H1 (cell line): ENCODE data around the gene PEAK3. TPM values are rescaled to one million over a fixed set of nuclear protein-coding genes. Genes with fewer than 3 reads are reported as not detected.

Experiments used
- CTCF ChIA-PET: fragments of 300-600 bp; sonication (Branson Sonifier 250); formaldehyde crosslinking; loops from one replicate; lab custom pipeline; 2021; ENCODE audit not compliant: partially characterized antibody; lab: Charles Lee
- POLR2A ChIA-PET: fragments of 300-600 bp; sonication (Branson Sonifier 250); formaldehyde crosslinking; loops from one replicate; lab custom pipeline; 2021; ENCODE audit warnings: inconsistent platforms; ENCODE audit not compliant: partially characterized antibody; lab: Charles Lee
- DNase-seq, 2 experiments: peaks; one replicate each; pipeline versions ENCODE4 v3.0.0 to v3.0.0-alpha.2; 2010 to 2022; ENCODE audit warnings: low spot score in 2 of 2, low read depth in 1 of 2, mixed read lengths in 1 of 2
- FAIRE-seq: peaks from 2 replicates; lab custom pipeline; 2011; peaks lifted over from hg19 to GRCh38; lab: Jason Lieb, UNC
- H2AFZ ChIP-seq: 2 replicates; pipeline ENCODE4 v1.8.1; 2012; ENCODE audit warnings: low read length, inconsistent platforms
- H2AK5ac ChIP-seq: 2 replicates; pipeline ENCODE4 v1.6.1; 2013; ENCODE audit warnings: low read depth, low read length
- H2BK120ac ChIP-seq: replicated peaks from 2 replicates; pipeline ENCODE3; 2013; ENCODE audit warnings: low read depth, low read length, inconsistent platforms
- H2BK12ac ChIP-seq: 2 replicates; pipeline ENCODE4 v1.6.1; 2013; ENCODE audit warnings: low read depth, low read length
- H2BK15ac ChIP-seq: 2 replicates; pipeline ENCODE4 v1.6.1; 2013; ENCODE audit warnings: low read length
- H2BK20ac ChIP-seq: 2 replicates; pipeline ENCODE4 v1.6.1; 2013; ENCODE audit warnings: low read length
- H2BK5ac ChIP-seq: 2 replicates; pipeline ENCODE4 v1.6.1; 2013; ENCODE audit warnings: low read depth, low read length
- H3K14ac ChIP-seq: 2 replicates; pipeline ENCODE4 v1.6.1; 2013; ENCODE audit warnings: inconsistent platforms; ENCODE audit not compliant: insufficient read length
- H3K18ac ChIP-seq: 2 replicates; pipeline ENCODE4 v1.6.1; 2013; ENCODE audit warnings: low read length; ENCODE audit errors: extremely low read depth
- H3K23ac ChIP-seq: 2 replicates; pipeline ENCODE4 v1.6.1; 2013; ENCODE audit warnings: inconsistent platforms; ENCODE audit not compliant: insufficient read length
- H3K23me2 ChIP-seq: 2 replicates; pipeline ENCODE4 v1.6.1; 2013; ENCODE audit warnings: low read depth, low read length
- H3K27ac ChIP-seq: 2 replicates; pipeline ENCODE4 v1.6.1; 2011; ENCODE audit warnings: low read depth, low read length, inconsistent platforms
- H3K27me3 ChIP-seq, 4 experiments: replicated peaks in 1 of 4; 1 replicate in 1 of 4; 2 replicates in 3 of 4; pipeline versions ENCODE4 v1.6.1 to v1.8.1; 2011 to 2013; ENCODE audit warnings: low read length in 3 of 4, mild to moderate bottlenecking in 3 of 4, inconsistent platforms in 2 of 4, mixed read lengths in 2 of 4, moderate library complexity in 1 of 4; ENCODE audit not compliant: control insufficient read depth in 3 of 4, insufficient read depth in 3 of 4; ENCODE audit errors: extremely low read depth in 1 of 4
- H3K36me3 ChIP-seq, 4 experiments: 2 replicates each; pipeline versions ENCODE4 v1.6.1 to v1.8.1; 2011 to 2013; ENCODE audit warnings: mild to moderate bottlenecking in 4 of 4, low read length in 3 of 4, moderate library complexity in 2 of 4, control low read depth in 1 of 4, inconsistent platforms in 1 of 4; ENCODE audit not compliant: insufficient read depth in 4 of 4, control insufficient read depth in 2 of 4
- H3K4ac ChIP-seq: replicated peaks from 2 replicates; pipeline ENCODE3; 2013; ENCODE audit warnings: low read length, low read depth, mixed read lengths, inconsistent platforms; ENCODE audit not compliant: insufficient read length
- H3K4me1 ChIP-seq, 4 experiments: replicated peaks in 1 of 4; 1 replicate in 1 of 4; 2 replicates in 3 of 4; pipeline versions ENCODE4 v1.6.1 to v1.8.1; 2011 to 2013; ENCODE audit warnings: low read length in 3 of 4, inconsistent platforms in 2 of 4, mixed read lengths in 1 of 4; ENCODE audit not compliant: insufficient read depth in 4 of 4, control insufficient read depth in 3 of 4
- H3K4me2 ChIP-seq, 2 experiments: 2 replicates each; pipeline versions ENCODE4 v1.6.1 to v1.8.1; 2011 to 2013; ENCODE audit warnings: low read depth in 2 of 2, low read length in 2 of 2, control low read depth in 1 of 2, inconsistent platforms in 1 of 2, mild to moderate bottlenecking in 1 of 2; ENCODE audit not compliant: insufficient read depth in 1 of 2
- H3K4me3 ChIP-seq, 4 experiments: fragments of 200-600, 300-600 bp in 1 of 4; sonication (generic), shearing (Covaris generic), sonication (Bioruptor Twin) in 1 of 4; 2 replicates each; pipeline versions ENCODE4 v1.5.1 to v1.8.1; 2011 to 2016; ENCODE audit warnings: low read length in 4 of 4, low read depth in 3 of 4, control low read depth in 2 of 4, inconsistent platforms in 2 of 4, mild to moderate bottlenecking in 2 of 4, mixed read lengths in 1 of 4, moderate library complexity in 1 of 4; ENCODE audit not compliant: insufficient read depth in 2 of 4; ENCODE audit errors: extremely low read depth in 1 of 4
- H3K56ac ChIP-seq: replicated peaks from 2 replicates; pipeline ENCODE3; 2013; ENCODE audit warnings: low read depth, mild to moderate bottlenecking, mixed read lengths, low read length, inconsistent platforms; ENCODE audit not compliant: insufficient read length
- H3K79me1 ChIP-seq: 2 replicates; pipeline ENCODE4 v1.6.1; 2013; ENCODE audit warnings: low read depth, low read length, control low read depth
- H3K79me2 ChIP-seq, 2 experiments: 2 replicates each; pipeline versions ENCODE4 v1.6.1 to v1.8.1; 2012 to 2013; ENCODE audit warnings: low read length in 2 of 2, mild to moderate bottlenecking in 2 of 2, inconsistent platforms in 1 of 2; ENCODE audit not compliant: insufficient read depth in 2 of 2, control insufficient read depth in 1 of 2
- H3K9ac ChIP-seq, 4 experiments: replicated peaks in 1 of 4; 1 replicate in 1 of 4; 2 replicates in 3 of 4; pipeline versions ENCODE4 v1.6.1 to v1.8.1; 2011 to 2013; ENCODE audit warnings: low read depth in 3 of 4, low read length in 3 of 4, control low read depth in 2 of 4, mild to moderate bottlenecking in 2 of 4, moderate library complexity in 2 of 4, inconsistent platforms in 1 of 4; ENCODE audit errors: extremely low read depth in 1 of 4
- H3K9me3 ChIP-seq, 2 experiments: 2 replicates each; pipeline versions ENCODE4 v1.6.1 to v1.8.1; 2012 to 2013; ENCODE audit warnings: mild to moderate bottlenecking in 2 of 2, moderate library complexity in 2 of 2, control low read depth in 1 of 2, inconsistent platforms in 1 of 2, low read depth in 1 of 2, low read length in 1 of 2, mixed read lengths in 1 of 2; ENCODE audit not compliant: insufficient read depth in 2 of 2
- H4K20me1 ChIP-seq, 2 experiments: replicated peaks in 1 of 2; 2 replicates each; pipeline versions ENCODE3 to v1.8.1; 2011 to 2013; ENCODE audit warnings: inconsistent platforms in 2 of 2, low read length in 2 of 2, mild to moderate bottlenecking in 1 of 2; ENCODE audit not compliant: insufficient read depth in 2 of 2, control insufficient read depth in 1 of 2
- H4K5ac ChIP-seq: 2 replicates; pipeline ENCODE4 v1.6.1; 2013; ENCODE audit warnings: low read length, low read depth, mixed read lengths, inconsistent platforms; ENCODE audit not compliant: insufficient read length
- H4K8ac ChIP-seq: 2 replicates; pipeline ENCODE4 v1.8.0; 2013; ENCODE audit warnings: mild to moderate bottlenecking, moderate library complexity, low read length, inconsistent platforms; ENCODE audit not compliant: insufficient read depth; ENCODE audit errors: extremely low read depth
- H4K91ac ChIP-seq: replicated peaks from 2 replicates; pipeline ENCODE3; 2013; ENCODE audit warnings: low read length, mixed read lengths, inconsistent platforms; ENCODE audit not compliant: insufficient read length
- ASH2L ChIP-seq: fragments of 200-600, 300-600 bp; sonication (generic); IDR thresholded peaks from one replicate; pipeline ENCODE4 v1.7.1; 2017; ENCODE audit warnings: low read length
- ATF3 ChIP-seq: IDR thresholded peaks from 2 replicates; pipeline ENCODE4 v1.6.1; 2011; ENCODE audit warnings: low read depth, mild to moderate bottlenecking, low read length; ENCODE audit not compliant: insufficient read depth
- GABPA ChIP-seq: IDR thresholded peaks from 2 replicates; pipeline ENCODE4 v1.6.1; 2011; ENCODE audit warnings: mild to moderate bottlenecking, low read length, moderate library complexity, borderline replicate concordance; ENCODE audit not compliant: insufficient read depth
- GTF2F1 ChIP-seq: IDR thresholded peaks from 2 replicates; pipeline ENCODE4 v1.6.1; 2012; ENCODE audit warnings: low read depth, low read length, improper control_type of control experiment, borderline replicate concordance
- JUN ChIP-seq: IDR thresholded peaks from 2 replicates; pipeline ENCODE4 v1.6.1; 2011; ENCODE audit warnings: low read depth, mild to moderate bottlenecking, improper control_type of control experiment, low read length
- PHF8 ChIP-seq: fragments of 200-600 bp; sonication (generic); conservative IDR thresholded peaks from 2 replicates; pipeline ENCODE4 v1.7.1; 2012; ENCODE audit warnings: low read depth, mild to moderate bottlenecking, inconsistent platforms, low read length, moderate library complexity
- RNF2 ChIP-seq: fragments of 200-900, 300-1000 bp; sonication (generic); IDR thresholded peaks from 2 replicates; pipeline ENCODE4 v1.7.1; 2016; ENCODE audit warnings: borderline replicate concordance, low read depth, mild to moderate bottlenecking, antibody characterized with exemption, low read length; ENCODE audit not compliant: poor library complexity, severe bottlenecking; ENCODE audit errors: missing control alignments
- SIN3A ChIP-seq, 2 experiments: IDR thresholded peaks in 1 of 2; conservative IDR thresholded peaks in 1 of 2; 2 replicates each; pipeline ENCODE4 v1.6.1; 2011 to 2012; ENCODE audit warnings: low read length in 2 of 2, improper control_type of control experiment in 1 of 2, low read depth in 1 of 2, mild to moderate bottlenecking in 1 of 2
- SP2 ChIP-seq: IDR thresholded peaks from 2 replicates; pipeline ENCODE4 v1.6.1; 2012; ENCODE audit warnings: mild to moderate bottlenecking, low read length, inconsistent platforms
- TBP ChIP-seq: IDR thresholded peaks from 2 replicates; pipeline ENCODE4 v1.6.1; 2011; ENCODE audit warnings: low read depth, low read length, improper control_type of control experiment
- YY1 ChIP-seq: IDR thresholded peaks from 2 replicates; pipeline ENCODE4 v1.6.1; 2011; ENCODE audit warnings: low read depth, mild to moderate bottlenecking, low read length
- WGBS, 2 experiments: shearing (Covaris generic) in 1 of 2; methylation state at CpG; one replicate each; pipeline versions ENCODE4 v1.1.6 to v1.1.7; 2013 to 2015; ENCODE audit warnings: low lambda C conversion rate in 2 of 2, mixed read lengths in 2 of 2, inconsistent platforms in 1 of 2, low coverage in 1 of 2, missing lambda C conversion rate in 1 of 2; ENCODE audit not compliant: insufficient replicate concordance in 2 of 2, insufficient coverage in 1 of 2, insufficient read length in 1 of 2; ENCODE audit errors: extremely low coverage in 1 of 2, missing lambda C conversion rate in 1 of 2; 5-methylcytosine and 5-hydroxymethylcytosine counted together
- polyA plus RNA-seq, 7 experiments: library from polyadenylated mRNA; depleted of rRNA in 3 of 7; stranded (reverse) in 5 of 7; unstranded in 2 of 7; fragments of >200 nt in 5 of 7; fragments of 200-250 nt in 2 of 7; gene quantifications; 1 replicate in 5 of 7; 2 replicates in 1 of 7; 4 replicates in 1 of 7; pipeline versions ENCODE4 v1.2.1 to v1.2.3, GENCODE V29; 2011 to 2013; ENCODE audit warnings: missing spikeins in 2 of 7, mixed read lengths in 2 of 7
- total RNA-seq: library from RNA; stranded (reverse); fragmentation: NEBNext Ultra II Directional; extraction: Animal tissue kit (Norgen Biotek cat#: 25700); gene quantifications from 2 replicates; pipeline ENCODE4 v1.2.1, GENCODE V29; 2021

PEAK3 gene
- total and polyA plus RNA-seq, 2 of the 8 experiments (the other 6 are each of a cell fraction or from before 2014, with no cell fraction given), result not detected

- peak overlapping the region; percentile 57; the same call in 1 of the 2 replicates for H4K8ac ChIP-seq
- no peak overlapping the region for H3K23ac ChIP-seq
- FAIRE-seq (no peak), DNase-seq (peak in 1 of 2 experiments; percentile 46)
- no peak overlapping the region for H2BK120ac ChIP-seq
- POLR2A ChIA-PET, result interaction anchor here (1.4 to 4.4 kb wide), 2 partner anchors 14 to 57 kb away, joined by 4 to 16 read pairs; no protein-coding TSS in a partner anchor
- H3K9ac ChIP-seq, result no peak overlapping the region
- peaks cover 2% of the 10 kb centered on the region; the same call in 1 of the 2 replicates for H3K23me2 ChIP-seq
- H3K9me3 ChIP-seq, result no peaks in the 10 kb centered on the region
- no peak overlapping the region for H3K27ac ChIP-seq
- H4K20me1 ChIP-seq, result peaks cover 0 to 3% of the 10 kb centered on the region in 2 experiments
- 0 out of 2 replicates have a peak overlapping the region, but pooled peaks have one; percentile 88 for H2BK15ac ChIP-seq
- H3K36me3 ChIP-seq, result no peaks in the 10 kb centered on the region
- H3K4ac ChIP-seq, result no peak overlapping the region
- no peak overlapping the region for H2BK20ac ChIP-seq
- H2AK5ac ChIP-seq, result no peak overlapping the region
- no peaks in the 10 kb centered on the region for H3K79me1 ChIP-seq
- CTCF ChIA-PET, result interaction anchor here (0.6 to 9.8 kb wide), 2 partner anchors 33 to 1597 kb away, joined by 3 to 106 read pairs; no protein-coding TSS in a partner anchor
- no peak for TF ChIP-seq SP2
- no peak for TF ChIP-seq ATF3
- no peak for TF ChIP-seq RNF2
- TF ChIP-seq TBP, result no peak
- TF ChIP-seq JUN, result no peak
- no peak for TF ChIP-seq SIN3A (conservative IDR thresholded peaks at IDR 0.05 in 1 of 2, IDR thresholded peaks at IDR 0.05 in 1 of 2; ENCODE audit: low read depth in 1 of 2, low read length in 2 of 2)
- no peak for TF ChIP-seq GTF2F1
- no peak for TF ChIP-seq YY1
- no peak for TF ChIP-seq PHF8
- TF ChIP-seq ASH2L, result no peak
- TF ChIP-seq GABPA, result no peak
- peaks cover 7 to 30% (median 23%) of the 10 kb centered on the region in 4 experiments for H3K27me3 ChIP-seq
- WGBS, 2 experiments, result 85% methylated on average over 17 of the region's 17 CpGs; no CpG with 5 or more reads in 1 of the 2 experiments
- no peak overlapping the region for H4K91ac ChIP-seq
- no peak overlapping the region for H3K4me2 ChIP-seq
- peaks cover 0 to 13% (median 1%) of the 10 kb centered on the region in 4 experiments; a peak in 4 of 7 replicates for H3K4me1 ChIP-seq
- H3K18ac ChIP-seq, result no peak overlapping the region; the same call in 1 of the 2 replicates
- no peak overlapping the region for H3K56ac ChIP-seq
- no peak overlapping the region for H3K4me3 ChIP-seq
- no peak overlapping the region for H4K5ac ChIP-seq
- no peak overlapping the region for H2AFZ ChIP-seq
- H2BK12ac ChIP-seq, result no peak overlapping the region
- no peaks in the 10 kb centered on the region for H3K79me2 ChIP-seq
- H3K14ac ChIP-seq, result no peak overlapping the region
- H2BK5ac ChIP-seq, result no peak overlapping the region
These were observed 27.9 kb upstream of the PEAK3 start for GRCh38 chr19:2309734-2310362.
